Body of pancreas (tissue), 4 donors: ENCODE results near the gene ANKRD39. TPM values are rescaled to one million over a fixed set of nuclear protein-coding genes. Genes with fewer than 3 reads are reported as not detected.
A peak's percentile ranks its signal among the peaks of the same experiment; 100 is the strongest.

Experiments used
- ATAC-seq: fragments of 150-250 bp; one replicate; pipeline ENCODE4 v1.9.1; 2016
- DNase-seq, 4 donors: peaks; one replicate each; pipeline ENCODE4 v3.0.0-alpha.2; 2019
- H3K27ac ChIP-seq, 4 donors: fragments of 200-600 bp; sonication (generic); 1 replicate in 3 of 4; 2 replicates in 1 of 4; pipeline versions ENCODE4 v1.5.1 to v1.6.1; 2016 to 2019; ENCODE audit warnings: mild to moderate bottlenecking in 1 of 4, mixed read lengths in 1 of 4, moderate library complexity in 1 of 4
- H3K27me3 ChIP-seq, 2 donors: fragments of 200-600 bp; sonication (generic); one replicate each; pipeline ENCODE4 v1.6.0; 2016; ENCODE audit warnings: mild to moderate bottlenecking in 1 of 2
- H3K36me3 ChIP-seq, 2 donors: fragments of 200-600 bp; sonication (generic); replicated peaks in 1 of 2; 2 replicates each; pipeline ENCODE4 v1.5.1; 2016; ENCODE audit warnings: low read depth in 2 of 2; ENCODE audit not compliant: insufficient read depth in 1 of 2
- H3K4me1 ChIP-seq: fragments of 200-600 bp; sonication (generic); one replicate; pipeline ENCODE4 v1.6.0; 2016
- H3K4me3 ChIP-seq, 2 donors: fragments of 200-600 bp; sonication (generic); 1 replicate in 1 of 2; 2 replicates in 1 of 2; pipeline ENCODE4 v1.5.1; 2016 to 2019
- H3K9me3 ChIP-seq, 3 donors: fragments of 200-600 bp; sonication (generic); 1 replicate in 2 of 3; 2 replicates in 1 of 3; pipeline ENCODE4 v1.5.1; 2016
- CTCF ChIP-seq, 7 experiments: fragments of 450-650 bp in 4 of 7; fragments of 200-600 bp in 3 of 7; sonication (generic) in 3 of 7; IDR thresholded peaks; one replicate each; pipeline ENCODE4 v1.5.1; 2016 to 2019; ENCODE audit warnings: antibody characterized with exemption in 7 of 7
- POLR2A ChIP-seq, 3 donors: fragments of 450-650 bp; IDR thresholded peaks; one replicate each; pipeline ENCODE4 v1.6.1; 2016; ENCODE audit warnings: antibody characterized with exemption in 3 of 3, mild to moderate bottlenecking in 2 of 3
- WGBS, 2 donors: methylation state at CpG; one replicate each; pipeline ENCODE4 v1.1.5; 2017; 5-methylcytosine and 5-hydroxymethylcytosine counted together
- intact Hi-C: fragments of 100-400 bp; cut with DNase I; formaldehyde crosslinking; loops from one replicate; pipeline ENCODE4 v1.15.1; 2023
- total RNA-seq, 2 donors: library from RNA; depleted of rRNA; stranded (reverse); fragments of >200 nt; gene quantifications; one replicate each; pipeline ENCODE4 v1.1.0, GENCODE V29; 2016

ANKRD39 gene
- total RNA-seq, 2 donors from 2014 or later = 2.3 to 14.3 TPM

- Histone ChIP-seq H3K4me3 (no peak overlapping the region), H3K27me3 (no peaks in the 10 kb centered on the region), H3K9me3 (no peaks in the 10 kb centered on the region), H3K27ac (no peak overlapping the region), H3K36me3 (no peaks in the 10 kb centered on the region), H3K4me1 (no peaks in the 10 kb centered on the region)
- intact Hi-C loops = no loop called here
- no peak for ATAC-seq
- no peak for DNase-seq
- 65 to 76% methylated on average over 4 of the region's 4 CpGs for WGBS, 2 donors
- TF ChIP-seq POLR2A (IDR thresholded peaks at IDR 0.05) (no peak), CTCF (IDR thresholded peaks at IDR 0.05) (no peak)
Observed at GRCh38 chr2:96899413-96899741, 41.6 kb upstream of the ANKRD39 start.

GRCh38 chr2:96898641-96899412 is 41.0 kb upstream of the ANKRD39 start:
- H3K27ac ChIP-seq = no peak overlapping the region
- no peaks in the 10 kb centered on the region for H3K4me1 ChIP-seq
- H3K27me3 ChIP-seq = no peaks in the 10 kb centered on the region
- no peaks in the 10 kb centered on the region for H3K9me3 ChIP-seq
- no peak overlapping the region for H3K4me3 ChIP-seq
- 65 to 69% methylated on average over 10 to 11 of the region's 11 CpGs for WGBS, 2 donors
- TF ChIP-seq CTCF (IDR thresholded peaks at IDR 0.05) = no peak
- TF ChIP-seq POLR2A (IDR thresholded peaks at IDR 0.05) = no peak
- DNase-seq (no peak), ATAC-seq (no peak)
- no peaks in the 10 kb centered on the region for H3K36me3 ChIP-seq
- intact Hi-C loops = no loop called here

- WGBS, 2 donors = 87 to 90% methylated on average over 3 to 8 of the region's 8 CpGs
- H3K36me3 ChIP-seq = no peaks in the 10 kb centered on the region
- H3K27ac ChIP-seq = no peak overlapping the region
- TF ChIP-seq CTCF (IDR thresholded peaks at IDR 0.05) (no peak), POLR2A (IDR thresholded peaks at IDR 0.05) (no peak)
- H3K4me1 ChIP-seq = no peaks in the 10 kb centered on the region
- no peak overlapping the region for H3K4me3 ChIP-seq
- ATAC-seq (peak; percentile 45), DNase-seq (no peak)
- H3K9me3 ChIP-seq = no peaks in the 10 kb centered on the region
- intact Hi-C loops = no loop called here
- no peaks in the 10 kb centered on the region for H3K27me3 ChIP-seq
Observed at GRCh38 chr2:96898135-96898505, 40.3 kb upstream of the ANKRD39 start.

- DNase-seq = no peak
- 71 to 73% methylated on average over 11 of the region's 11 CpGs for WGBS, 2 donors
- H3K4me3 ChIP-seq = no peak overlapping the region
- intact Hi-C loops = no loop called here
- H3K27me3 ChIP-seq = no peaks in the 10 kb centered on the region
- no peak for ATAC-seq
- no peaks in the 10 kb centered on the region for H3K4me1 ChIP-seq
- TF ChIP-seq POLR2A (IDR thresholded peaks at IDR 0.05) = no peak
- no peak for TF ChIP-seq CTCF (IDR thresholded peaks at IDR 0.05)
- H3K36me3 ChIP-seq = no peaks in the 10 kb centered on the region
- no peak overlapping the region for H3K27ac ChIP-seq
- no peaks in the 10 kb centered on the region for H3K9me3 ChIP-seq
Observed at GRCh38 chr2:96897491-96898134, 39.8 kb upstream of the ANKRD39 start.
